Testis (tissue), 2 donors: ENCODE measurements around the gene PRKG2.

Experiments
- POLR2A ChIP-seq: fragments of 450-650 bp; IDR thresholded peaks from one replicate; pipeline ENCODE4 v1.6.1; 2017; ENCODE audit warnings: antibody characterized with exemption, mild to moderate bottlenecking, moderate library complexity
- TF ChIP-seq, protein P1 (sequence below), 3 experiments: fragments of 450-650 bp in 2 of 3; fragments of 200-600 bp in 1 of 3; sonication (generic) in 1 of 3; IDR thresholded peaks; one replicate each; pipeline ENCODE4 v1.5.1; 2016 to 2019; ENCODE audit warnings: antibody characterized with exemption in 3 of 3, mild to moderate bottlenecking in 2 of 3, moderate library complexity in 1 of 3

DNA sequence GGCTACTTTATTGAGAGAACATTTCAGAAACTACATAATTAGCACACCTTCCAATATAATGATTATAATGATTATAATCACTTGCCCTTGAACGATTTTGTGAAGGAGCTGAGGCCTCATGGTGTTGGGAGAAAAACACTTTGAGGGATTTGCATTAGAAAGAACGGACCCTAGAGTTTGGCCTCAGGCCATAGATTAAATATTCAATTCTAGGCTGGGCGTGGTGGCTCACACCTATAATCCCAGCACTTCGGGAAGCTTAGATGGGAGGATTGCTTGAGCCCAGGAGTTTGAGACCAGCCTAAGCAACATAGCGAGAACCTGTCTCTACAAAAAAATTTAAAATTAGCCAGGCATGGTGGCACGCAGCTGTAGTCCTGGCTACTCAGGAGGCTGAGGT is 12.9 kb upstream of the PRKG2 start:
- TF ChIP-seq, protein P1, sequence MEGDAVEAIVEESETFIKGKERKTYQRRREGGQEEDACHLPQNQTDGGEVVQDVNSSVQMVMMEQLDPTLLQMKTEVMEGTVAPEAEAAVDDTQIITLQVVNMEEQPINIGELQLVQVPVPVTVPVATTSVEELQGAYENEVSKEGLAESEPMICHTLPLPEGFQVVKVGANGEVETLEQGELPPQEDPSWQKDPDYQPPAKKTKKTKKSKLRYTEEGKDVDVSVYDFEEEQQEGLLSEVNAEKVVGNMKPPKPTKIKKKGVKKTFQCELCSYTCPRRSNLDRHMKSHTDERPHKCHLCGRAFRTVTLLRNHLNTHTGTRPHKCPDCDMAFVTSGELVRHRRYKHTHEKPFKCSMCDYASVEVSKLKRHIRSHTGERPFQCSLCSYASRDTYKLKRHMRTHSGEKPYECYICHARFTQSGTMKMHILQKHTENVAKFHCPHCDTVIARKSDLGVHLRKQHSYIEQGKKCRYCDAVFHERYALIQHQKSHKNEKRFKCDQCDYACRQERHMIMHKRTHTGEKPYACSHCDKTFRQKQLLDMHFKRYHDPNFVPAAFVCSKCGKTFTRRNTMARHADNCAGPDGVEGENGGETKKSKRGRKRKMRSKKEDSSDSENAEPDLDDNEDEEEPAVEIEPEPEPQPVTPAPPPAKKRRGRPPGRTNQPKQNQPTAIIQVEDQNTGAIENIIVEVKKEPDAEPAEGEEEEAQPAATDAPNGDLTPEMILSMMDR (IDR thresholded peaks at IDR 0.05): no peak
- TF ChIP-seq POLR2A: no peak
